Measurements from ENCODE around the gene RPS6KA2. TPM values are rescaled to one million over a fixed set of nuclear protein-coding genes. Genes with fewer than 3 reads are reported as not detected.

Gene RPS6KA2
- total RNA-seq, 1 experiment from 2014 or later, result 4.1 TPM

DNA sequence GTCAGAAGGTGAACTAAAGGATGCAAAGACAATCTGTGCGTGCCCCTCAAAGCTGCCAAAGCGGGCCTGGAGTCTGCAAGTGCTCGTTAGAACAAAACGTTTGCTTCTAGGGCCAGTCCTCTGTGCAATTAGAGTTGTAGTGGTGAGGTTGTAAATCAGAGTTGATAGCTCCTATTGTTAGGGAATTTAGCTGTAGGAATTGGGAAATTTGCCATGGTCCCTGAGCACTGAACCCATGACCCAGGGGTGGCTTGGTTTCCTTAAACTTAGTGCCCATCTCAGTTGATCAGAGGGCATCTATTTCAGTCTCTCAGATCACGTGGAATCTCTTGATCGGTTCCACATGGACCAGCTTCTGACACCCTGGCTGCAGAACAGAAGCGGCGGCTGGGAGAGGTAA, 18.8 kb upstream of the RPS6KA2 start:
- intact Hi-C loops (cut with micrococcal nuclease; ENCODE audit: unreplicated experiment) (no loop called here), in situ Hi-C loops (cut with HindIII; ENCODE audit: low pct_unique_long_range_greater_than_20kb, low sequenced_read_pairs) (no loop called here)
- no TSS peak for BruUV-seq (replicated peaks)
- Histone ChIP-seq H3K27me3 (ENCODE audit: control insufficient read depth, insufficient read depth, low read length) (peaks cover 14% of the 10 kb centered on the region; the same call in 1 of the 2 replicates), H3K4me1 (ENCODE audit: control insufficient read depth, insufficient read depth, low read length) (no peaks in the 10 kb centered on the region), H3K36me3 (ENCODE audit: control insufficient read depth, insufficient read depth, low read length) (no peaks in the 10 kb centered on the region), H3K4me3 (ENCODE audit: low read depth in 2 of 2, low read length in 2 of 2) (no peak overlapping the region), H3K9me3 (ENCODE audit: control insufficient read depth, insufficient read depth, low read depth, low read length) (no peaks in the 10 kb centered on the region), H3K27ac (ENCODE audit: low read length) (no peak overlapping the region)
- no peak for TF ChIP-seq POLR2AphosphoS5 (IDR thresholded peaks at IDR 0.05; ENCODE audit: low read depth, low read length)
- no peak for TF ChIP-seq SIN3A (IDR thresholded peaks at IDR 0.05; ENCODE audit: borderline replicate concordance, insufficient read depth, low read depth, low read length)
- TF ChIP-seq TCF7L2 (IDR thresholded peaks at IDR 0.05; ENCODE audit: low read depth, low read length), result no peak
- TF ChIP-seq, protein P1, sequence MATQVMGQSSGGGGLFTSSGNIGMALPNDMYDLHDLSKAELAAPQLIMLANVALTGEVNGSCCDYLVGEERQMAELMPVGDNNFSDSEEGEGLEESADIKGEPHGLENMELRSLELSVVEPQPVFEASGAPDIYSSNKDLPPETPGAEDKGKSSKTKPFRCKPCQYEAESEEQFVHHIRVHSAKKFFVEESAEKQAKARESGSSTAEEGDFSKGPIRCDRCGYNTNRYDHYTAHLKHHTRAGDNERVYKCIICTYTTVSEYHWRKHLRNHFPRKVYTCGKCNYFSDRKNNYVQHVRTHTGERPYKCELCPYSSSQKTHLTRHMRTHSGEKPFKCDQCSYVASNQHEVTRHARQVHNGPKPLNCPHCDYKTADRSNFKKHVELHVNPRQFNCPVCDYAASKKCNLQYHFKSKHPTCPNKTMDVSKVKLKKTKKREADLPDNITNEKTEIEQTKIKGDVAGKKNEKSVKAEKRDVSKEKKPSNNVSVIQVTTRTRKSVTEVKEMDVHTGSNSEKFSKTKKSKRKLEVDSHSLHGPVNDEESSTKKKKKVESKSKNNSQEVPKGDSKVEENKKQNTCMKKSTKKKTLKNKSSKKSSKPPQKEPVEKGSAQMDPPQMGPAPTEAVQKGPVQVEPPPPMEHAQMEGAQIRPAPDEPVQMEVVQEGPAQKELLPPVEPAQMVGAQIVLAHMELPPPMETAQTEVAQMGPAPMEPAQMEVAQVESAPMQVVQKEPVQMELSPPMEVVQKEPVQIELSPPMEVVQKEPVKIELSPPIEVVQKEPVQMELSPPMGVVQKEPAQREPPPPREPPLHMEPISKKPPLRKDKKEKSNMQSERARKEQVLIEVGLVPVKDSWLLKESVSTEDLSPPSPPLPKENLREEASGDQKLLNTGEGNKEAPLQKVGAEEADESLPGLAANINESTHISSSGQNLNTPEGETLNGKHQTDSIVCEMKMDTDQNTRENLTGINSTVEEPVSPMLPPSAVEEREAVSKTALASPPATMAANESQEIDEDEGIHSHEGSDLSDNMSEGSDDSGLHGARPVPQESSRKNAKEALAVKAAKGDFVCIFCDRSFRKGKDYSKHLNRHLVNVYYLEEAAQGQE (IDR thresholded peaks at IDR 0.05; ENCODE audit: insufficient read depth in 1 of 2, low read depth in 2 of 2, low read length in 1 of 2), result no peak
- TF ChIP-seq, protein P2, sequence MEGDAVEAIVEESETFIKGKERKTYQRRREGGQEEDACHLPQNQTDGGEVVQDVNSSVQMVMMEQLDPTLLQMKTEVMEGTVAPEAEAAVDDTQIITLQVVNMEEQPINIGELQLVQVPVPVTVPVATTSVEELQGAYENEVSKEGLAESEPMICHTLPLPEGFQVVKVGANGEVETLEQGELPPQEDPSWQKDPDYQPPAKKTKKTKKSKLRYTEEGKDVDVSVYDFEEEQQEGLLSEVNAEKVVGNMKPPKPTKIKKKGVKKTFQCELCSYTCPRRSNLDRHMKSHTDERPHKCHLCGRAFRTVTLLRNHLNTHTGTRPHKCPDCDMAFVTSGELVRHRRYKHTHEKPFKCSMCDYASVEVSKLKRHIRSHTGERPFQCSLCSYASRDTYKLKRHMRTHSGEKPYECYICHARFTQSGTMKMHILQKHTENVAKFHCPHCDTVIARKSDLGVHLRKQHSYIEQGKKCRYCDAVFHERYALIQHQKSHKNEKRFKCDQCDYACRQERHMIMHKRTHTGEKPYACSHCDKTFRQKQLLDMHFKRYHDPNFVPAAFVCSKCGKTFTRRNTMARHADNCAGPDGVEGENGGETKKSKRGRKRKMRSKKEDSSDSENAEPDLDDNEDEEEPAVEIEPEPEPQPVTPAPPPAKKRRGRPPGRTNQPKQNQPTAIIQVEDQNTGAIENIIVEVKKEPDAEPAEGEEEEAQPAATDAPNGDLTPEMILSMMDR (IDR thresholded peaks at IDR 0.05), result no peak
- CTCF ChIA-PET, result no interaction called here
- POLR2A ChIA-PET, result no interaction called here
- DNase-seq (ENCODE audit: low read depth, low spot score), result no peak
- ATAC-seq, result no peak

- in situ Hi-C loops (cut with HindIII; ENCODE audit: low pct_unique_long_range_greater_than_20kb, low sequenced_read_pairs) (no loop called here), intact Hi-C loops (cut with micrococcal nuclease; ENCODE audit: unreplicated experiment) (no loop called here)
- Histone ChIP-seq H3K4me1 (ENCODE audit: control insufficient read depth, insufficient read depth, low read length) (no peaks in the 10 kb centered on the region), H3K36me3 (ENCODE audit: control insufficient read depth, insufficient read depth, low read length) (no peaks in the 10 kb centered on the region), H3K9me3 (ENCODE audit: control insufficient read depth, insufficient read depth, low read depth, low read length) (no peaks in the 10 kb centered on the region), H3K4me3 (ENCODE audit: low read depth in 2 of 2, low read length in 2 of 2) (no peak overlapping the region), H3K27ac (ENCODE audit: low read length) (no peak overlapping the region), H3K27me3 (ENCODE audit: control insufficient read depth, insufficient read depth, low read length) (peaks cover 11% of the 10 kb centered on the region; the same call in 1 of the 2 replicates)
- no peak for DNase-seq (ENCODE audit: low read depth, low spot score)
- POLR2A ChIA-PET, result no interaction called here
- TF ChIP-seq, protein P1 (IDR thresholded peaks at IDR 0.05; ENCODE audit: insufficient read depth in 1 of 2, low read depth in 2 of 2, low read length in 1 of 2), result no peak
- no peak for ATAC-seq
- CTCF ChIA-PET, result no interaction called here
- BruUV-seq (replicated peaks), result no TSS peak
Observed at GRCh38 chr6:166644681-166645080, 17.6 kb upstream of the RPS6KA2 start.

Measured in Panc1 (cell line).